ENCODE measurements around the gene CYB561. TPM values are rescaled to one million over a fixed set of nuclear protein-coding genes. Genes with fewer than 3 reads are reported as not detected.

CYB561 gene
- total RNA-seq (ENCODE audit: low replicate concordance): 11.1 and 50.2 TPM in 2 replicates

DNA sequence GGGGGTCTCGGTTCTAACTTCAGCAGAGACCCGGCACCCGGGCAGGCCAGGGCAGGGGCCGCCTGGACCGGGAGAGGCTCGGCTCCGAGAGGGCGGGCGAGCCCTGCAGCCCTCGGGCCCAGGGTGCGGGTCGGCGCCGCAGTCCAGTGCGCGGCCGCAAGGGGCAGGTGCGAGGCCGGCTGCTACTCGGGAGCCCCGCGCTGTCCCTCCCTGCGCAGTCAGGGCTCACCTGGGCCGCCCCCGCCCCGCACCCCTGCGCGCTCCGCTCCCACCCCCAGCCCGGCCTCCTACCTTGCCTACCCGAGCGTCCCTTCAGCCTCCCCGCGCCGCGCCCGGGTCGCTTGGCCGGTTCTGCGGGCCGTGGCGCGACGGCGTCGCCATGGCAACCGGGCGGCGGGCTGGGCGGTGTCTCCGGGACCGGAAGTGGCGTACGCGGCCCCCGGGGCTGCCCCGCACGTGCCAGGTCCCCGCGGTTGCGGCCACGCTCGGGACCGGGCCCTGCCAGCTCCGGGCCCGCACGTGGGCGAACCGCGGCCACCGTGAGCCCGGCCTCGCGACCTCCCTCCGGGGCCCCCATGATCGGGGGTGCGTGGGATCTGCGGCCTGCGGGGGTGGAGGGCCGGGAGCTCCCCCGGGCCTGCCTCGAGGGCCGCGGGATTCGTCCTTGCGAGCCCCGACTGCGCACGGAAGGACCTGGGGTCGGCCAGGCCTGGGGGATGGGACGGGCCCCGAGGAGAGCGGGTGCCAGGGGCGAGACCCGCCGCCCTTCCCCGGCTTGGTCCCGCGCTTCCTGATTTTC is at the start of gene CYB561:
TSS of gene CYB561 (minus strand) at position 353 of the 799 bp plus-strand sequence. CDS start 8,759 bp downstream, outside the sequence.

DNA sequence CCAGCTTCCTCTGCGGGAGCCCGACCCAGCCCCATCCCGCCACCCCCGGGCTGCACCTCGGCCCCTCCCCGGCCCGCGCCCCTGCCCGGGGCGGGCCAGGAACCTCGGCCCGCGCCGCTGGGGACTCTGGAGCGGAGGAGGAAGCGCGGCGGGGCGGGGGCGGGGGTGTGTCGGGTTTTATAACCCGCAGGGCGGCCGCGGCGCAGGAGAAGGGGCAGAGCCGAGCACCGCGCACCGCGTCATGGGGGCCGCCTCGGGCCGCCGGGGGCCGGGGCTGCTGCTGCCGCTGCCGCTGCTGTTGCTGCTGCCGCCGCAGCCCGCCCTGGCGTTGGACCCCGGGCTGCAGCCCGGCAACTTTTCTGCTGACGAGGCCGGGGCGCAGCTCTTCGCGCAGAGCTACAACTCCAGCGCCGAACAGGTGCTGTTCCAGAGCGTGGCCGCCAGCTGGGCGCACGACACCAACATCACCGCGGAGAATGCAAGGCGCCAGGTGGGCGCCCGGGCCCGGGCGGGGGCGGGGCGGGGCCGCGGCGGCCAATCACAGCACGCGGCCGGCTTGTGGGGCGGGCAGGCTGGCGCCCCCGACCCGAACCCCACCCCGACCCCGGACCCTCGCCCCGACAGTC is 30.9 kb upstream of the CYB561 start, which contains the start of gene ACE:
TSS of gene ACE (plus strand) at position 208 of the 626 bp plus-strand sequence. CDS start at position 242, 34 bp downstream.

Other genes with a start within 250 kb of the CYB561 start
- 2.0 and 12.4 TPM in 2 replicates for gene ACE, start 30.8 kb upstream of the CYB561 start, total RNA-seq (ENCODE audit: low replicate concordance)
- not detected in 2 replicates for gene KCNH6, start 77.1 kb upstream of the CYB561 start, total RNA-seq (ENCODE audit: low replicate concordance)
- gene DCAF7, start 104.2 kb upstream of the CYB561 start, total RNA-seq (ENCODE audit: low replicate concordance): 11.2 and 12.6 TPM in 2 replicates
- gene TACO1, start 154.6 kb upstream of the CYB561 start, total RNA-seq (ENCODE audit: low replicate concordance): 8.5 and 13.6 TPM in 2 replicates
- gene MAP3K3, start 176.1 kb upstream of the CYB561 start, total RNA-seq (ENCODE audit: low replicate concordance): 27.4 and 42.9 TPM in 2 replicates

Data from smooth muscle cell of the coronary artery (primary cell).